Skeletal muscle tissue (tissue), 4 donors: ENCODE measurements around the gene ISL2. TPM values are rescaled to one million over a fixed set of nuclear protein-coding genes. Genes with fewer than 3 reads are reported as not detected.

Source experiments
- H3K27ac ChIP-seq: one replicate; pipeline ENCODE4 v1.7.0; 2013; ENCODE audit warnings: mild to moderate bottlenecking, low read depth, low read length, inconsistent platforms
- H3K27me3 ChIP-seq, 3 donors: one replicate each; pipeline ENCODE4 v1.7.0; 2013; ENCODE audit warnings: low read length in 3 of 3; ENCODE audit not compliant: control insufficient read depth in 3 of 3, insufficient read depth in 3 of 3
- H3K36me3 ChIP-seq, 3 donors: one replicate each; pipeline ENCODE4 v1.7.0; 2013; ENCODE audit warnings: low read length in 3 of 3; ENCODE audit not compliant: control insufficient read depth in 3 of 3, insufficient read depth in 3 of 3
- H3K4me1 ChIP-seq, 3 donors: one replicate each; pipeline ENCODE4 v1.7.0; 2013; ENCODE audit warnings: low read length in 3 of 3, mild to moderate bottlenecking in 3 of 3; ENCODE audit not compliant: control insufficient read depth in 3 of 3, insufficient read depth in 3 of 3
- H3K4me3 ChIP-seq, 3 donors: one replicate each; pipeline ENCODE4 v1.7.0; 2013; ENCODE audit warnings: low read length in 3 of 3
- H3K9ac ChIP-seq, 3 donors: one replicate each; pipeline ENCODE4 v1.7.0; 2013; ENCODE audit warnings: low read length in 3 of 3, mild to moderate bottlenecking in 3 of 3, moderate library complexity in 2 of 3, low read depth in 1 of 3
- H3K9me3 ChIP-seq, 3 donors: one replicate each; pipeline ENCODE4 v1.7.0; 2013; ENCODE audit warnings: low read length in 3 of 3; ENCODE audit not compliant: control insufficient read depth in 3 of 3
- total RNA-seq: library from RNA; depleted of rRNA; stranded (reverse); fragments of >200 nt; gene quantifications from one replicate; pipeline ENCODE4 v1.2.3, GENCODE V29; 2014
- donor health status: Osteomylitis.

Gene ISL2
- total RNA-seq, 1 donor from 2014 or later = not detected

DNA sequence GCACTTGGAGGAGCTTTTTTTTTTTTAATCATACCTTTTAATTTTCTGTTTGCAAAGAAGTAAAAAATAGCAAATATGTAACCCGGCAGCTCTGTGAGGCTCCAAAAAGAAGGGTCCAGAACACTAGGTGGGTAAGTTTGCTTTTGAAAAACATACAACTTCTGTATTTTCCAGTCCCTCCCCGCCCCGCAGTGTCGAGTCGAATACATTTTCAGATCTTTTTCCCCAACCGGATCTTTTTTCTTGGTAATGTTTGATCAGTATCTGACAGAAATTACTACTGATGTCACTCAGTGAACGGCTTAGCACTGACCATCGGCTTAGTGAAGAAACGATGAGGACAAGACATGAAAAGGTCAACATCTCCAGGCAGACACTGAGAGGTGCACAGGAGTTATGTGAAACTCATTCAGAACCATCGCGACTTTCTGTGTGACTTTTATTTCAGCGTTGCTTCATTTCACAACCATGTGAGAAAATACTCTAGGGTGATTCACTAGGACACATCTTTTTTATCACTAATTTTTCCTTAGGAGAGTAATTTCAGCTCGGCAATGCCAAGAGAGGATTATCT lies 11.0 kb downstream of the ISL2 start:
- no peaks in the 10 kb centered on the region for H3K36me3 ChIP-seq

DNA sequence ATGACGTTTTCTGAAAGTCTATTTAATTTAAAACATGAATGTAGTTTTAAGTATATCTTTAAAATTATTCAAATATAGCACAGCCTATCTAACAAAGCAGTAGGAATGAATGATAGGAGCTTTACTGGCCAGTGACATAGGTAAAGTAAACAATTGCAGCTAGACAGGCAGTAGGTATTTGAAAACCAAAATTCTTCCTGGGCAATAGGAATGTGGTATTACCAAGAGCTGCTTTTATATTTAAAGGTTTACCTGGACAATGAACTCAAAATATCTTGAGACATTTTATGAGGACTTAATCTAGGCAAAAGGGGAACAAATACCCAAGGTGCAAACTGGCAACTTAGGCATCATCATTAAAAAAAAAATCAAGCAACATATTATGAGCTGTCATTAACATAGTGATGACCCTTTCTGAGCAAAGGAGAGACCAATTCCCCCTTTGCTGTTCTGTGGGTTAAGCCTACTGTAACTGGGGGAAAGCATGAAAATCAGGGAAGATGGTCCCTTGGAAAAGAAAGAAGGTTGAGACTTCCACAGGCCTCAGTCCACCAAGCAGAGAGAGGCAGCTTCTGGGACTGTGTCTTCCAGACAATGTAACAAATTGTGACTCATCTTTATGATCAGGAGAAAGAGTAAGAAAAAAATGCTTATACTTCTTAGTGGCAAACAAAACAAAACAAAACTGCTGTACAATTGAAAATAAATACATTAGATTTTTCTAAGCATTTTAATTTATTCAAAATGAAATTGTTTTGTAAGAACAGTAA lies 12.9 kb downstream of the ISL2 start:
- Histone ChIP-seq H3K27me3 (peaks cover 31 to 47% (median 39%) of the 10 kb centered on the region in 3 donors), H3K27ac (no peak overlapping the region), H3K4me1 (peaks cover 6 to 8% (median 8%) of the 10 kb centered on the region in 3 donors), H3K9me3 (no peaks in the 10 kb centered on the region), H3K9ac (no peak overlapping the region), H3K36me3 (no peaks in the 10 kb centered on the region), H3K4me3 (no peak overlapping the region)

More for the DNA sequence above, 11.0 kb downstream of the ISL2 start:
- peaks cover 48 to 65% (median 57%) of the 10 kb centered on the region in 3 donors for H3K27me3 ChIP-seq
- peaks cover 6 to 8% (median 8%) of the 10 kb centered on the region in 3 donors for H3K4me1 ChIP-seq
- H3K4me3 ChIP-seq = no peak overlapping the region
- H3K9ac ChIP-seq = no peak overlapping the region
- no peak overlapping the region for H3K27ac ChIP-seq
- no peaks in the 10 kb centered on the region for H3K9me3 ChIP-seq

DNA sequence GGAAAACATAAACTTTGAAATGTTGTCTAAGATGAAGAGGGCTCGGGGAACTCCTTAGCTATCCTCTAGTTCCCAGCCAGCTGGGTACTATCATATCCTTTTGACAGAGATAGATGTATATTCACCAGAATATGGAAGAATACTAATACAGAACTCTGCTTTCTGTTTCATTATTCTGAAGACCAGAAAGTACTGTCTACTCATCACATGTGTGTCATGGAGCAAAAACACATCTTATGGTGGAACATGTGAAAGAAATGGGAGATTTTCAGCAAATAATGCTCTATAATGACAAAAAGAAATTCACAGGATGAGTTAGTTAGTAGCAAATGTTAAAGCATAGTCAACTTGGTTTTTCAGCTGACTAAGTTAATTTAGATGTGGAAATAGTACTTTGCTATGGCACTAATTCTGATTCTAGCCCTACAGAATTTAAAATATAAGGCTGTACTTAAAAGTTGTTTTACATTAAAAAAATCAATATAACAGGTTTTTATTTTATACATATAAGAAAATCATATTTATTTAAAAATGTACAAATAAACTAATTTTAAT lies 16.5 kb downstream of the ISL2 start:
- Histone ChIP-seq H3K36me3 (no peaks in the 10 kb centered on the region), H3K27me3 (peaks cover 0 to 18% (median 18%) of the 10 kb centered on the region in 3 donors), H3K9me3 (no peaks in the 10 kb centered on the region), H3K27ac (no peak overlapping the region), H3K9ac (no peak overlapping the region), H3K4me1 (no peaks in the 10 kb centered on the region), H3K4me3 (no peak overlapping the region)

DNA sequence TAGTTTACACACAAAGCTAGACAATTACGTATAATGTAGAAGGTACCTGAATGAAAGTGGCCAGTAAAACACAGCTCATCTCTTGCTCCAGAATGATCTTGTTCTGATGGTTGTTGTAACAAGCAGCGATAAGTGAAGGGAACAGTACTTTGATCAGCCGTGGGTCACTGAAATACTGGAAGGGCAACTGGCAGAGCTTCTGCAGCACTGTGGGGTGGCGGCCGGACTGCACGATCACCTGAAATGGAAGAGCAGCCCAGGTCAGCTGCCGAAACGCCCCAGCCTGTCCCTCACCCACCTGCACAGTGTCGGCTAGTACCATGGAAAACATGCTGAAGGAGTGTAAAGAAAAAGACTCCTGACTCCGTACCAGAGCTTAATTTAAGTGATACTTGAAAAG lies 17.3 kb downstream of the ISL2 start:
- no peak overlapping the region for H3K27ac ChIP-seq
- no peak overlapping the region for H3K4me3 ChIP-seq
- H3K9me3 ChIP-seq = no peaks in the 10 kb centered on the region
- H3K27me3 ChIP-seq = peaks cover 0 to 15% (median 12%) of the 10 kb centered on the region in 3 donors
- H3K4me1 ChIP-seq = no peaks in the 10 kb centered on the region
- no peak overlapping the region for H3K9ac ChIP-seq
- no peaks in the 10 kb centered on the region for H3K36me3 ChIP-seq

DNA sequence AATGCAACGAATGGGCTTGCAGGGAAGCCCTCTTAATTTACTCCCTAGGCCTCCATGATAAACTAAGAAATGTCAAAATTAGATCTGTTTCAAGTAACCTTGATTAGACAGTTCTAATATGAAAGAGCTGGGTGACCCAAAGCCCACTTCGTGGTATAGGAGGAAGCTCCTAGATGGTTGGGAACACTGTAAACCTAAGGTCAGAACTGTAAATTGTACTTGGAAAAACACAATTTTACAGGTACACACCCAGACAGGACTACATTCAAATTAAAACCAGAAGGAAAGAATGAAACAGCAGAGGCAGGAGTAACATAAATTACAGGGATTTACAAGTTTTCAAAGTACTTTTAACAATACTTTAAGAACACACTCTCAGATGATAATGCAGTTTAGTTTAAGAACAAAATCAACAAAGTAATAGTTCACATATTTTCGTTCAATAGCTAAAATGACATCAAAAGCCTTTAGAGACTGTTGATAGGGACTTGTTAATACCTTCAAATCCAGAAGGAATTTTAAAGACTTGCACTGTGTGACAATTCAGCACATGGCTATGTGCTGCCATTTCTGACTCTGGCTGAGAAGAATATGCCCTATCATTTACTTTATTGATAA lies 18.4 kb downstream of the ISL2 start:
- H3K4me1 ChIP-seq = no peaks in the 10 kb centered on the region
- no peak overlapping the region for H3K4me3 ChIP-seq
- no peaks in the 10 kb centered on the region for H3K9me3 ChIP-seq
- no peaks in the 10 kb centered on the region for H3K36me3 ChIP-seq
- H3K27ac ChIP-seq = no peak overlapping the region
- peaks cover 0 to 8% (median 8%) of the 10 kb centered on the region in 3 donors for H3K27me3 ChIP-seq
- H3K9ac ChIP-seq = no peak overlapping the region

DNA sequence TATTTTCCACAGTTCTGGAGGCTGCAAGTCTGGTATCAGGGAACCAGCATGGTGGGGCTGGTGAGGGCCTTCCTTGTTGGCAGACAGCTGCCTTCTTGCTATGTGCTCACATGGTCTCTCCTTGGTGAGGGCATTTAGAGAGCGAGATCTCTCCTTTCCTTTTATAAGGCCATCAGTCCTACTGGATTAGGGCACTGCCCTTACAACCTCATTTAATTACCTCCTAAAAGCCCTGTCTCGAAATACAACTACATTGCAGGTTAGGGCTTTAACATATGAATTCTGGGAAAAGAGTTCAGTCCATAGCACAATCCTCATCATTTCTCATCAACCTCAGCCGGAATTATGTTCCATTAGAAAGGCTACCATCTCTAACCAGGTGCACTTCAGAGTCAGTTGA lies 21.9 kb downstream of the ISL2 start:
- Histone ChIP-seq H3K36me3 (no peaks in the 10 kb centered on the region), H3K27me3 (peaks cover 0 to 8% (median 5%) of the 10 kb centered on the region in 3 donors), H3K4me3 (no peak overlapping the region), H3K27ac (no peak overlapping the region), H3K9me3 (no peaks in the 10 kb centered on the region), H3K9ac (no peak overlapping the region), H3K4me1 (no peaks in the 10 kb centered on the region)

DNA sequence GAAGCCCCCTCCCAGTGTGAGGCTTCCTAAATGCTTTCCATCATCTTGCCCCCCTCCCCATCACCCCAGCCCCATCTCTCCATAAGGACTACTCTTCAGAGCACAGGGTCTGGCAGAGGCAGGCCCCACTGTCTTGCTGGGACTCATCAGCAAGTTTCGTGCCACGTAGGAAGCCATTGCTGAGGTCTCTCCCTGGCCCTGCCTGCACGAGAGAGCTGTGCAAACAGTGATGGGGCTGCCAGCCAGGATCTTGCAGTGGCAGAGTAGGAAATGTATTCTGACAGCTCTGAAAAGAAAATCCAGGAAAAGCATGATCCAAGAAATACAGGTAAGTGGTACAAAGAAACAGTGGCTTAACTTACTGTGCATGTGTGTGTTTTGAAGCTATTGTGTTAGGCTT lies 22.6 kb downstream of the ISL2 start:
- Histone ChIP-seq H3K9ac (no peak overlapping the region), H3K27me3 (peaks cover 0 to 8% (median 5%) of the 10 kb centered on the region in 3 donors), H3K36me3 (no peaks in the 10 kb centered on the region), H3K27ac (no peak overlapping the region), H3K4me1 (no peaks in the 10 kb centered on the region), H3K9me3 (no peaks in the 10 kb centered on the region), H3K4me3 (no peak overlapping the region)

DNA sequence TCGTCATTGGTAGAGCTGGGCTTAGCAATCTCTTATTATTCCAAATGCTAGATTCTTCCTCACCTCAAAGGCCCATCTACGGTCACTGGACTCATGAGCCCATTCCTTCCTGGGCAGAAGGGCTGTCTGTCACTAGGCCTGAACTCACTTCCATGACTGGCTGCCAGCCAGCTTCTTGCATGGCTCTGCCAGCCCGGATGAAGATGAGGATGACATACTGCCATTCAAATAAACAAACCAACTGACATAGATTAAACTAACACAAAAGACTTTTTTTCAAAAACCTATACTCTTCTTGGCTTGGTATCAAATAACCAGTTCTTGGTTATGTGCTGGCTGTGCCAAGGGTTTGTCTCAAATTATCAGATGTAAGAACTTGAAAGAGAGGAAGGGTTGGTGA lies 23.8 kb downstream of the ISL2 start:
- H3K9ac ChIP-seq = no peak overlapping the region
- H3K4me1 ChIP-seq = no peaks in the 10 kb centered on the region
- H3K27me3 ChIP-seq = peaks cover 0 to 5% (median 4%) of the 10 kb centered on the region in 3 donors
- H3K4me3 ChIP-seq = no peak overlapping the region
- H3K9me3 ChIP-seq = no peaks in the 10 kb centered on the region
- H3K36me3 ChIP-seq = no peaks in the 10 kb centered on the region
- no peak overlapping the region for H3K27ac ChIP-seq

DNA sequence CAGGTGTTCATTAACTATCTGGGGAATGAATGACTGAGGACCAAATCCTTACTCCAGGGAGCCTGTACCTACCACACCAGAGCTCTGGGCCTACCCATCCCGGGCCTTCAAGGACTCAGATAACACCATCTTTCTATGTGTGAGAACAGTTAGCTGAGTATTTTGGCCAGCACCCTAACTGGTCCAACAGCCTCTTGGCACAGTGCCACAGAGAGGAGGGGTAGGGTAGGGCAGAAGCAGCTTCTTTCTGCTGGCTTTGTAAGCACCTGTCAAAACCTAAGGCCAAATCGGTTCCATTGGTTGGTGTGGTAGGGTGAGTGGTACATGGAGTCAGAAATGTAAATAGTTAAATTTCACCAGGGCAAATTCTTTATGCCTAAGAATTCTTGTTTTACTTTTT lies 26.7 kb downstream of the ISL2 start:
- no peaks in the 10 kb centered on the region for H3K9me3 ChIP-seq
- H3K36me3 ChIP-seq = no peaks in the 10 kb centered on the region
- no peak overlapping the region for H3K4me3 ChIP-seq
- peaks cover 0 to 3% (median 0%) of the 10 kb centered on the region in 3 donors for H3K4me1 ChIP-seq
- H3K9ac ChIP-seq = no peak overlapping the region
- H3K27me3 ChIP-seq = no peaks in the 10 kb centered on the region
- H3K27ac ChIP-seq = no peak overlapping the region

DNA sequence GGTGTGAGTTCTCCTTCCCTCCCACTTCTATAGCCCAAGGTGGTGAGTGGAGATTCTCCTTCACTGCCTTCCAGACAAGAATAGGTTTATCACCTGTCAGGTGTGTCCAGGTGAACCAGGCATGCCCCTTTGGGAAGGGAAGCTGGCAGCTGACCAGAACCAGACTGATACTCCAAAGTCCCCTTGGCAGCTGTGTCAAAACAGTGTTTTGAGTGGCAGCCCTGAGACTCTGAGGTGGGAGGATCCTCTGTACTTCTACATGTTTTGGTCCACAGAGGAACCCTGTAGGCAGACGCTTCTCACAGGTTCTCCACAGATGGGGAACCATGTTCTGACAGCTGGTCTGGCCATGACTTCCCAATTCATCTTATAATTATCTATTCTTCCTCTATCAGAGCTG lies 30.1 kb downstream of the ISL2 start:
- Histone ChIP-seq H3K4me3 (no peak overlapping the region), H3K9me3 (no peaks in the 10 kb centered on the region), H3K27ac (no peak overlapping the region), H3K4me1 (peaks cover 0 to 6% (median 0%) of the 10 kb centered on the region in 3 donors), H3K9ac (no peak overlapping the region), H3K27me3 (no peaks in the 10 kb centered on the region), H3K36me3 (no peaks in the 10 kb centered on the region)
